NCI-H524 treated with DMSO at 0.1 percent for 48 hours (cell line): Measurements from ENCODE around the gene VWF.

ENCODE experiments used
- DNase-seq: peaks from one replicate; lab custom pipeline; 2025; lab: John Stamatoyannopoulos, UW

The VWF gene

DNA sequence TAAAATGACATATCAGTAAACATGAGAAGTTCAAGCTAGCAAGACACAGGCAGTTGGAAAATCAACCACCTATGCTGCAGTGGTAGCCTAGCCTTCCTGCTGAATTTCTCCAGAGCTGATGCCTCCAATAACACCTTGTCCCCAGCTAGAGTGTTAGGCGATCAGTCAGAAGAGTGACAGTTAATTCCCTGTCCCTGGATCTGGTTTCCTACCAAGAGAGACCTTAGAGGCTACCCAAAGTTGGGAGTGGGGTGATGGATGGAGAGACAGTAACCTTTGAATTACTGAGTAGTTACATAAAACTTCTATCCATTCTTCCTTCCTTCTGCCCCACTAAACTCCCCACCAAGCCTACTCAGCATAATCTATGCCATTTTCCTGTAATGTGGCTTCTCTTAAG lies 177.5 kb downstream of the VWF start:
- no peak for DNase-seq

- DNase-seq = no peak
These were observed 178.1 kb downstream of the VWF start for GRCh38 chr12:5946388-5946787.

DNA sequence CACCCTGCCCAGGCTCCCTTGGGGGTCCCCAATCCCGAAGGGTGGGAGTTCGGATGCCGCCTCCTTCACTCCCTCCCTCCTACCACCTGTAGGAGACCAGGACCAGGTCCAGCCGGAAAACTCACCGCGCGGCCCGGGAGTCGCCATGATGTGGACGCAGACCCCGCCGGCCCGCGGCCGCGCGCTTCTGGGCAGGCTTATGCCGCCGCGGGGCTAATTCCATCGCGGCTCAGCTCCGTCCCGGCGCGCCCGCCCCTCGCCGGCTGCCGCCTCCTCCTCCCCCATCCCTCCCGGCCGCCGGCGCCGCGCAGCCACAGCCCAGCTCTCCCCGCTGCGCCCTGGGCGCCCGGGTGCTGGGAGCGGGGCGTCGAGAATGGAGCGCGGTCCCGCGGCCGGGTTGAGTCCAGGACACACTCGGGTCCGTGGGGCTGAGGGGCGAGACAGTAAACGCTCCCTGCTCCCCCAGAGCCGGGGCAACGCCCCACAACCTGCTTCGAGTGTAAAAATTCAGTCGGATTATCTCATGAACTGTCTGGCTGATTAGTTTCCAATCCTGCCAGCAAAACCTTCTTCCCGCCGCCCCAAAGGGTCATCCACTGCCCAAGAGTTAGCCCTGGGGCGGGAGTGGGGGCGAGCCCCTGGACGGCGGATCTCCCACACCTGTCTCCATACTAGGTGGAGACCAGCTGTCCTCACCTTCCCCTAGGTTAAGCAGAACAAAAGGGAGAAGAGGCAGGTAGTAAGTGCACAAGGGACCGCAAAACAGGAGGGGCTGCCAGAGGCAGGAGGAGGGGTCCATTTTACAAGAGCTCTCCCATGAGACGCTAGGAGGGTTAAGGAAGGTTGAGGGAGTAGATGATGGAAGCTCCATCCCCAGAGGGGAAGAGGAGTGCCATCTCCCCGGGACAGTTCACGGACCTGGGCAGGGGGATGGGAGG lies 179.1 kb downstream of the VWF start, which contains the start of gene ANO2:
ANO2 (minus strand) TSS at position 189 of the 938 bp plus-strand sequence; CDS start at position 147, 42 bp downstream.
- no peak for DNase-seq

- DNase-seq = no peak
These were observed 179.8 kb downstream of the VWF start for GRCh38 chr12:5944688-5945070.

DNA sequence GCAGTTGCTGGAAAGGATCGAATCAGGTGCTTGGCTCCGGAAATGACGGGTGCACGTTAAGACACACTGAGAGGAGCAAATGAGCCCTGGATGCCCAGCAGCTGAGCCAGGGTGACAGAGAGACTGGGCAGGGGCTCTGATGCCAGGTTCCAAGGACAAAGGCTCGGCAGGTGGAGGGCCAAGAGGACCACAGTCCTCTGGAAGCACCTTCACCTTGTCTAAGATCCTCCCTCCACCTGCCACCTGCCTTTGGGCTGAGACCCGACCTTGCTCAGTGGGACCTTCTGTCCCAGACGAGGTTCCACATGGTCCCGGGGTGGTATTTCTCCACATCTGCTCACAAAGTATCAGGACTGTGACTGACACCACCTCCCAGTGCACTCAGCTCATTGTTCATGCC lies 180.4 kb downstream of the VWF start:
- no peak for DNase-seq

DNA sequence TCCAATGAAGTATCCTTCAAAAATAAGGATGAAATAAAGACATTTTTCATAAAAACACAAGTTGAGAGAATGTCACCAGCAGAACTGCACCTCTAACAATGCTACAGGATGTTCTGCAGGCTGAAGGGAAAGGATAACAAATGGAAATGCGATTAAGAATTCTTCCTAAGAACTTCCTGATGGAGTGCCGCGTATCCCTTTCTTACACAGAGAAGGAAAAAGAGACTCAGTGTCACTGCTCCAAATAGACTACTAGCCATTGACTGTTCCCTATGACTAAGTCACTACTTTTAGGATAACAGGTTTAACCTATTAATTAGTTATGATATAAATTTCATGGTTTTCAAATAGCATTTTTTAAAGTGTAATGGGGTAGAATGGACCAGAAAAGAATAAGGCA lies 182.6 kb downstream of the VWF start:
- no peak for DNase-seq

- no peak for DNase-seq
These were observed 196.5 kb downstream of the VWF start for GRCh38 chr12:5927732-5928516.

- no peak for DNase-seq
These were observed 198.8 kb downstream of the VWF start for GRCh38 chr12:5925646-5926045.

DNA sequence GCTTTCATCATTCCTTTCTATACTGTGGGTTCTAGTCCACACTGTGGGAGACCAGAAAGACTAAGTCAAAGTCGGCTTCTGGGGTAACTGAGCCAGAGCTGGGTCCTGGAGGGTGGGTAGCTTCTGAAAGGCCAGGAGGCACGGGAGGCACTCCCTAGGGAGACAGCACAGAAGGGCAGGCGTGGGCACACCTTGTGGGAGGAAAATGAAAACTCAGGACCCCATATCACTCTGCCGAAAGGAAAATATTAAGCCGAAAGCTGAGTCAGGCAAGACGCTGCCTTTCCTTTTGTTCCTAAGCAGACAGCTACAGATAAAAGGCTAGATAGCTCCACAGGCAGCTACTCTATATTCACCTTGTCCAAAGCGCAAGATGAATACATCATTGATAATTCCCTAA lies 200.1 kb downstream of the VWF start:
- no peak for DNase-seq

GRCh38 chr12:5923751-5924150 lies 200.7 kb downstream of the VWF start:
- no peak for DNase-seq

DNA sequence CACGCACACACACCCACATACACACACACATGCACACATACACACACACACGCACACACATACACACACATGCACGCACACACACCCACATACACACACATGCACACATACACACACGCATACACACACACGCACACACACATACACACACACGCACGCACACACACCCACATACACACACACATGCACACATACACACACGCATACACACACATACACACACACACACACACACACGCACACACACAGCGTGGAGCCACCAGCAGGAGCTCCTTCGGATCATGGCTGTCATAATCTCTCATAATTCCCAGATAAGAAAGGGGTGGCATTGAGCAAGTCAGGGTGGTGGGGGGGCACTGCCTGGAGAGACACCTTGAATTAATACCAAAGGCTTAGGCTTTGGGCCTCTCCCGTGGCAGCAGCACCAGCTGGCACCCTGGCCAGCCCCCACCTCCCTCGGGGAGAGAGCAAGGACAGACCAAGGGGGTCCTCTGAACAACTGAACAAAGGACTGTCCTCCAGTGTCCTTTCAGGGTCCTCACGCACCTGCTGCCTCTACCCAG lies 201.3 kb downstream of the VWF start:
- DNase-seq = no peak

GRCh38 chr12:5921966-5922899 lies 202.2 kb downstream of the VWF start:
- no peak for DNase-seq

DNA sequence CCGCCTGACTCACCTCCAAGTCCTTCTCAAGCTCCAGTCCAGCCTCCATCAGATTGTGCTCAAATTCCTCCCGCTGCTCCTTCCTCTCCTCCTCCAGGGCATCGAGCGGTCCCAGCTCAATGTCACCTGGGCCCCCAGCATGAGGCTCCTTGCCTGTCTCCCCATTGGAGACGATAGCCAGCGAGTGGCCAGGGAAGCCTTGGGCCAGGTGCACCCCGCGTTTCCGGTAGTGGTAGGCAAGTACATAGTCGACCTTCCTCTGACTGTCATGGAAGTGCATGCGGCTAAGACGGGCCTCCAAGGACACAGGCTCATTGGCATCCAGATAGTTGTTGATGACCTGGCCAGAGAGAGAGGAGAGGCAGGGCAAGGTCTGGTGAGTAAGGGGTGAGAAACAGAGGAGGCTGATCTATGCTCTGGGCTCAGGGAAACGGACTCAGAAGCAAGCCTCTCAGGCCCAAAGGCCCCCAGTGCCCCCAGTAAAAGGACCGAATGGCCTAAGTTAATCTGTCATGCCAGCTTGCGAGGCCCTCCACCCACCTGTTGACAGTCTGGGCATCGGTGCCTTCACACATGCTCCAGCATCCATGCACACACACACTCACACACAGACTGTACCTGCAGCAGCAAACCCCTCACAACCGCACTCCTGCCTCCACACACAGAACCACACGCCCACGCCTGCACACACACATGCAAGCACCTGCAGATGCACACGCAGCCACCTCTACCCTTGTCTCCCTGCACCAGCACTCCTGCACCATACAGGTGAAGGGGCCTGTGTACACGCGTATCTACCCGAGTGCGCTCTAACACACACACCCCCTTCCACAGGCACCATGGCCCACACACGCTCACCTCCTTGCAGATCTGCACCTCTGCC lies 203.2 kb downstream of the VWF start:
- no peak for DNase-seq

DNA sequence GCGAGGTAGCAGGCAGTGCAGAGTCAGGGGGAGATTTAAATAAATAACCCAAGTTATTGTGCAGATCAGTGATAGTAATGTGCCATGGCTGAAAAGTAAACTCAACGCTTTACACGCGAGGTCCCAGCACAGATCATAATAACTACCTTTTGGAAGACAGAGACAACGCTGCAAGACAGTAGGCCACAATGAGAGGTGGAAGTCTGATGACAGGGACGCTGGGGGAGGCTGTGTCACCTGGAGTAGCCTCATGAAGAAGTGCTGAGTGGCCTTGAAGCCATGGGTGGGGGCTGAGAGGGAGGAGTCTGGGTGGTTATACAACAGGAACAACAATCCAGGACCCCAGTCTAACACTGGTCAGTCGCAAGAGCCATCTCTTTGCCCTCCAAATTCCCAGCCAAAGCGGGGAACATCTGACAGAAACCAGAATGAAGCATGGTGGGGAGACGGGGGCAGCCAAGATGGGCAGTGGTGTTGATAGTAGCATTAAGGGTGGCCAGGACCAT lies 207.6 kb downstream of the VWF start:
- no peak for DNase-seq

DNA sequence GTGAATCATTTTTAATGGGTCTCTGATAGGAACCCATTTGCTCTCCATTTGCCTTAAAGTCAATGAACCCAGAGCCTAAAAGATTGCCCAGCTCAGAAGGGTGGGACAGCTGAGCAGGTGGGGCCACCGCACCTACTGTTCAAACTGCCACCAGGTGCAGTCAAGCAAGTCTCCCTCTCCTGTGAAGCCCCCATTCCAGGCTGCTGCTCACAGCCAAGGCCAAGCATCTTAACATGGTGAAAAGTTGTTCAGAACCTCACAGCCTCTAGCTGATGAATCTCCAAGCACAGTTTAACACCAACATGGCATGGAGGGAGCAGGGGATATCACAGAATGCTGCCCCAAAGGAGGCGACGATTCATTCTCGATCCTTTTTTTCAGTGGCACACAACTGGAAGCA lies 209.0 kb downstream of the VWF start:
- no peak for DNase-seq

DNA sequence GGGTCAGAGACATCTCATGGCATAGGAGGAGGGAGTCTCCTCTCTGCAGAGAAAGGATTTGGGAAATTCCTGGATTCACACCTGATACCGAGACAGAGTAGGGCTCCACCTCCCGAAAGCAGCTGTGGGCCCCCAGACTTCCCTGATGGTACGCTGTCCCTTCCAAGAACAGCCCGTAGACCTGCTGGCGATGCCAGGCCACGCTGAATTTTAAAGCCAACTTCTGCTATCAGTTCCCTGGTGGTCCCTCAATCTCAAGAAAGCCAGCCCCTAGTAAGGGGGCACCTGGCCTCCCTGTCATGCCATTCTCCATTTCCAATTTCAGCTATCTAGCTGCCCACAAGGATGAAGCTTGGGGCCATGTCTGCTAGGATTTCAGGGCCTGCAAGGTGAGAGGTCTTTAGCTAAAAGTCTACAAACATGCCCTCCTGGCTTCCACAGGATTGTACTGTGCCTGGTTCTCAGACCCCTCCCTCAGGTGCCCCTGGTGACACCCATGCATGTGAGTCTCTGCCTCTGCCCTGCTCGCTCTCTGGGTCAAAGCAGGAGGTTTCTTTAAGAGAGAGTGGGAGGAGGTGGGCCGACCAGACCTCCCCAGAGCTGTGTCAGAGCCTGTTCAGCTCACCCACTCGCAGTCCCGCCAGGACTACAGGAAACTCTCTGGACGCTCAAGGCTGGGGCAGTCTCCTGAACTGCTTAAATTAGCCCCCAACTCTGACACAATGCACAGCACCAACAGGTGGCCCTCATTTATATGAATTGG lies 209.9 kb downstream of the VWF start:
- DNase-seq = no peak

- DNase-seq = no peak
These were observed 211.1 kb downstream of the VWF start for GRCh38 chr12:5913387-5913786.

- no peak for DNase-seq
These were observed 211.8 kb downstream of the VWF start for GRCh38 chr12:5912437-5913334.

GRCh38 chr12:5912011-5912410 lies 212.5 kb downstream of the VWF start:
- DNase-seq = no peak
